Spleen (tissue), 11 donors: Measurements from ENCODE around the gene TRMT2B. TPM values are rescaled to one million over a fixed set of nuclear protein-coding genes. Genes with fewer than 3 reads are reported as not detected.
A peak's percentile ranks its signal among the peaks of the same experiment; 100 is the strongest.
"Not testable (repeated sequence)": the region's sequence is repeated elsewhere in the genome, so short reads cannot be mapped to it uniquely, and the experiment has no call there.

Experiments used
- DNase-seq: peaks from one replicate; pipeline ENCODE4 v3.0.0-alpha.2; 2020
- H3K27ac ChIP-seq, 8 donors: fragments of 200-600 bp; sonication (generic) in 7 of 8; 1 replicate in 4 of 8; 2 replicates in 4 of 8; pipeline versions ENCODE4 v1.5.0 to v1.8.0; 2016 to 2021; ENCODE audit warnings: inconsistent platforms in 4 of 8, mild to moderate bottlenecking in 4 of 8, moderate library complexity in 1 of 8
- H3K27me3 ChIP-seq, 7 donors: fragments of 200-600 bp; sonication (generic) in 6 of 7; replicated peaks in 1 of 7; 1 replicate in 4 of 7; 2 replicates in 3 of 7; pipeline versions ENCODE4 v1.5.0 to v1.8.0; 2016 to 2021; ENCODE audit warnings: inconsistent platforms in 3 of 7, mild to moderate bottlenecking in 1 of 7
- H3K36me3 ChIP-seq, 6 donors: fragments of 200-600 bp; sonication (generic) in 5 of 6; 1 replicate in 4 of 6; 2 replicates in 2 of 6; pipeline versions ENCODE4 v1.5.0 to v1.8.0; 2016 to 2021; ENCODE audit warnings: inconsistent platforms in 2 of 6
- H3K4me1 ChIP-seq, 6 donors: fragments of 200-600 bp; sonication (generic) in 5 of 6; 1 replicate in 3 of 6; 2 replicates in 3 of 6; pipeline versions ENCODE4 v1.5.0 to v1.8.0; 2016 to 2021; ENCODE audit warnings: inconsistent platforms in 3 of 6
- H3K4me3 ChIP-seq, 8 donors: fragments of 200-600 bp; sonication (generic) in 7 of 8; 1 replicate in 4 of 8; 2 replicates in 4 of 8; pipeline versions ENCODE4 v1.5.0 to v1.8.0; 2016 to 2021; ENCODE audit warnings: inconsistent platforms in 4 of 8, mild to moderate bottlenecking in 4 of 8, moderate library complexity in 2 of 8
- H3K9me3 ChIP-seq, 8 donors: fragments of 200-600 bp; sonication (generic) in 7 of 8; 1 replicate in 4 of 8; 2 replicates in 4 of 8; pipeline versions ENCODE4 v1.5.0 to v1.8.0; 2016 to 2021; ENCODE audit warnings: inconsistent platforms in 4 of 8
- POLR2A ChIP-seq, 3 donors: fragments of 450-650 bp; IDR thresholded peaks; one replicate each; pipeline ENCODE4 v1.5.1; 2017; ENCODE audit warnings: antibody characterized with exemption in 3 of 3, mild to moderate bottlenecking in 1 of 3
- POLR2AphosphoS5 ChIP-seq, 3 donors: sonication (generic); formaldehyde crosslinking; IDR thresholded peaks; one replicate each; pipeline ENCODE4 v1.5.1; 2017; ENCODE audit warnings: antibody characterized with exemption in 3 of 3
- WGBS, 5 donors: extraction: QIAGEN DNeasy Blood & Tissue Kit in 3 of 5; methylation state at CpG; one replicate each; pipeline versions ENCODE4 v1.1.5 to v1.1.7; 2013 to 2018; 5-methylcytosine and 5-hydroxymethylcytosine counted together
- intact Hi-C: fragments of 100-400 bp; cut with DNase I; formaldehyde crosslinking; loops from one replicate; pipeline ENCODE4 v1.15.0; 2023; ENCODE audit warnings: low total_unique reads
- polyA plus RNA-seq, 3 donors: library from polyadenylated mRNA; stranded (reverse); fragments of 200-250 nt; gene quantifications; one replicate each; pipeline ENCODE4 v1.2.1, GENCODE V29; 2013
- total RNA-seq, 7 donors: library from RNA; depleted of rRNA in 3 of 7; stranded (reverse); fragments of >200 nt in 3 of 7; fragmentation: NEBNext Ultra II Directional in 4 of 7; extraction: Animal tissue kit (Norgen Biotek cat#: 25700) in 4 of 7; gene quantifications; one replicate each; pipeline versions ENCODE4 v1.1.0 to v1.2.1, GENCODE V29; 2016 to 2021
- TF ChIP-seq, protein P1 (sequence below), 11 experiments: fragments of 200-600 bp in 7 of 11; fragments of 450-650 bp in 4 of 11; sonication (generic) in 4 of 11; IDR thresholded peaks in 8 of 11; conservative IDR thresholded peaks in 3 of 11; 1 replicate in 7 of 11; 2 replicates in 4 of 11; pipeline versions ENCODE4 v1.4.0 to v1.8.0; 2016 to 2021; ENCODE audit warnings: antibody characterized with exemption in 11 of 11, inconsistent platforms in 4 of 11, mild to moderate bottlenecking in 1 of 11
- donor health status: healthy with polysubstance abuse.
- donor health status: DM: no; HTN: no; CAD: no; lungs with moderate emphysema.
- donor health status: DM: no; HTN: no; CAD: no.
- donor health status: Bipolar disorder and iron deficiency.
- donor health status: healthy.
- donor health status: DM: no; HTN: no; CAD: no.
- donor health status: DM: yes; HTN: yes; CAD: no.

TRMT2B gene
- total and polyA plus RNA-seq, 10 donors = 8.1 to 31.0 (median 25.6) TPM

DNA sequence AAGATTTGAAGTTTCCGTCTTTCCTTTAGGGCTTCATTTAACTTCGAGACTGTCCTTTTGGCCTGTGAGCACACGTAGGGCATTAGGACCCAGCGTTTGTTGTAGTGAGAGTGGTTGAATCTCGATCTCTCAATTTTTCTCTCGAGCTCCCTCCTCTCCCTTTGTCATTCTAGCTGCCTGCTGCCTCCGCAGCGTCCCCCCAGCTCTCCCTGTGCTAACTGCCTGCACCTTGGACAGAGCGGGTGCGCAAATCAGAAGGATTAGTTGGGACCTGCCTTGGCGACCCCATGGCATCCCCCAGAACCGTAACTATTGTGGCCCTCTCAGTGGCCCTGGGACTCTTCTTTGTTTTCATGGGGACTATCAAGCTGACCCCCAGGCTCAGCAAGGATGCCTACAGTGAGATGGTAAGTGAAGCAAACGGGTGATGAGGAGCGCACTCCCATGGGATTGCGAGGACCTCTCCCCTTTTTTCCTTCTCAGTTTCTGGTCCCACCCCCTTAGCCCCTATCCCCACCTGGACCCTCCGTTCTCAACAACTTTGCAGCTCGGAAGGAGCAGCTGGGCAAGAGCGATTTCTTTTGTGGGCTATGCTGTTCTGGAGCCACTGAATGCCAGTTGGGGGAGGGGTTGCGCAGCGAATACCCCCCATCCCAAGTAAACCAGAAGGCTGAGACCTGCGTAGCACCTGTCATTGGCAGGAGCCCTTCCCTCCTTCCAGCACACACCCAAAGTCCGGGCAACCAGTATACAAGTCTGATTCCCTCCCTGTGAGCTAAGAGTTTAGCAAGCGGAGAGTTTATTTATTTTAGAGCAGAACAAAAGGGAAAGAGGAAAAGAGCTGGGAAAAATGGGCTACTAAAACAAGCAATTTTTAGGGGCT lies 27.0 kb upstream of the TRMT2B start, which contains the start of gene TMEM35A:
Gene TMEM35A, plus strand, starts transcription at position 164 of the 883 bp plus-strand sequence. Its CDS starts 124 bp downstream, at position 288.
- intact Hi-C loops = no loop called here

DNA sequence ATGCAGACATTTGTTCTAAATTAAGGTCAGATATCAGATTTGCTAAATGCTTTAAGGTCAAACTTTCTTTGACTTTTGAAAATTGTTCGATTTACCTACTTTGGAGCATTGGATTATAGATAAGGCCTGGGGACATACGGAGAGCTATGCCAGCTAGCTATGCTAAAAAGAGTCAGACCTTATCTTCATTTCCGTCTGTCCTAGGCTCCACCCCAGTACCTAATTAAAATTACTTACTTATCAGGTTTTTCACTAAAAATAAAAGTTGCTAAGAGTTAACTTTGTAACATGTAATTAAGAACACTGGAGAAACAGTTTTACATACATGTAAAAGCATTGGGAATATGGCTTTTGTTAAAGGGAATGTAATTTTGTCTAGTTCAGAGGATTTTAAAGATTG lies 19.7 kb upstream of the TRMT2B start:
- Histone ChIP-seq H3K36me3 (no peaks in the 10 kb centered on the region), H3K27ac (no peak overlapping the region), H3K9me3 (peaks cover 0 to 13% (median 0%) of the 10 kb centered on the region in 8 donors), H3K4me1 (no peaks in the 10 kb centered on the region), H3K27me3 (no peaks in the 10 kb centered on the region), H3K4me3 (no peak overlapping the region)
- intact Hi-C loops = no loop called here
- no peak for DNase-seq
- TF ChIP-seq, protein P1, sequence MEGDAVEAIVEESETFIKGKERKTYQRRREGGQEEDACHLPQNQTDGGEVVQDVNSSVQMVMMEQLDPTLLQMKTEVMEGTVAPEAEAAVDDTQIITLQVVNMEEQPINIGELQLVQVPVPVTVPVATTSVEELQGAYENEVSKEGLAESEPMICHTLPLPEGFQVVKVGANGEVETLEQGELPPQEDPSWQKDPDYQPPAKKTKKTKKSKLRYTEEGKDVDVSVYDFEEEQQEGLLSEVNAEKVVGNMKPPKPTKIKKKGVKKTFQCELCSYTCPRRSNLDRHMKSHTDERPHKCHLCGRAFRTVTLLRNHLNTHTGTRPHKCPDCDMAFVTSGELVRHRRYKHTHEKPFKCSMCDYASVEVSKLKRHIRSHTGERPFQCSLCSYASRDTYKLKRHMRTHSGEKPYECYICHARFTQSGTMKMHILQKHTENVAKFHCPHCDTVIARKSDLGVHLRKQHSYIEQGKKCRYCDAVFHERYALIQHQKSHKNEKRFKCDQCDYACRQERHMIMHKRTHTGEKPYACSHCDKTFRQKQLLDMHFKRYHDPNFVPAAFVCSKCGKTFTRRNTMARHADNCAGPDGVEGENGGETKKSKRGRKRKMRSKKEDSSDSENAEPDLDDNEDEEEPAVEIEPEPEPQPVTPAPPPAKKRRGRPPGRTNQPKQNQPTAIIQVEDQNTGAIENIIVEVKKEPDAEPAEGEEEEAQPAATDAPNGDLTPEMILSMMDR (IDR thresholded peaks at IDR 0.05 in 8 of 11, conservative IDR thresholded peaks at IDR 0.05 in 3 of 11) = no peak
- no peak for TF ChIP-seq POLR2AphosphoS5 (IDR thresholded peaks at IDR 0.05)
- TF ChIP-seq POLR2A (IDR thresholded peaks at IDR 0.05) = no peak
- WGBS, 5 donors = 67 to 88% (median 80%) methylated on average over 3 of the region's 3 CpGs

More for the DNA sequence above, 27.0 kb upstream of the TRMT2B start, which contains the start of gene TMEM35A:
- no peaks in the 10 kb centered on the region for H3K4me1 ChIP-seq
- peaks cover 0 to 30% (median 9%) of the 10 kb centered on the region in 7 donors for H3K27me3 ChIP-seq
- WGBS, 5 donors = 7 to 29% (median 10%) methylated on average over 20 to 23 of the region's 23 CpGs
- TF ChIP-seq, protein P1 (IDR thresholded peaks at IDR 0.05 in 8 of 11, conservative IDR thresholded peaks at IDR 0.05 in 3 of 11) = no peak
- TF ChIP-seq POLR2AphosphoS5 (IDR thresholded peaks at IDR 0.05) (no peak), POLR2A (IDR thresholded peaks at IDR 0.05) (no peak)
- H3K36me3 ChIP-seq = no peaks in the 10 kb centered on the region
- no peak within 1 kb of the TSS for H3K27ac ChIP-seq
- peak within 1 kb of the TSS in 5 of 8 donors; percentile 4 to 42 (median 25) for H3K4me3 ChIP-seq
- H3K9me3 ChIP-seq = peaks cover 0 to 12% (median 0%) of the 10 kb centered on the region in 8 donors
- DNase-seq = no peak

DNA sequence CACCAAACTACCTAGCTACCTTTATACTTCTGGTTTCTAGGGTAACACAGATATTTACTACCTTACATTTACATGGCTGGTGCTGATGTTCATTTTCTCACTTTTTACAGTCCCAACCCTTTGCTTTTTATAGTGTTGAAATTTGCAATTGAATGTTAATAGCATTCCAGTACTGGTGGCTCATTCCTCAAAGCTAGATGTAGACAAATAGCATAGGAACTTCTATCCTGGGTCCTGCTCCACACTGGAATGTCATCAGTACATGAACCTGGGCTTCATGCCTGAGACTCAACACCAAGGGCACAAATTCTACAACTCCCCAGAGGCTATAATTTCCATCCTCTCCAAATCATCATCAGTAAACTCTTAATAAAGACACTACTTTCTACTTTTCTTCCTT lies 10.3 kb upstream of the TRMT2B start:
- DNase-seq = no peak
- H3K4me3 ChIP-seq = no peak overlapping the region
- intact Hi-C loops = no loop called here
- H3K27ac ChIP-seq = no peak overlapping the region
- TF ChIP-seq POLR2AphosphoS5 (IDR thresholded peaks at IDR 0.05) = no peak
- TF ChIP-seq, protein P1 (IDR thresholded peaks at IDR 0.05 in 8 of 11, conservative IDR thresholded peaks at IDR 0.05 in 3 of 11) = no peak
- no peak for TF ChIP-seq POLR2A (IDR thresholded peaks at IDR 0.05)
- no peaks in the 10 kb centered on the region for H3K9me3 ChIP-seq
- H3K36me3 ChIP-seq = no peaks in the 10 kb centered on the region
- H3K4me1 ChIP-seq = no peaks in the 10 kb centered on the region
- no peaks in the 10 kb centered on the region for H3K27me3 ChIP-seq

DNA sequence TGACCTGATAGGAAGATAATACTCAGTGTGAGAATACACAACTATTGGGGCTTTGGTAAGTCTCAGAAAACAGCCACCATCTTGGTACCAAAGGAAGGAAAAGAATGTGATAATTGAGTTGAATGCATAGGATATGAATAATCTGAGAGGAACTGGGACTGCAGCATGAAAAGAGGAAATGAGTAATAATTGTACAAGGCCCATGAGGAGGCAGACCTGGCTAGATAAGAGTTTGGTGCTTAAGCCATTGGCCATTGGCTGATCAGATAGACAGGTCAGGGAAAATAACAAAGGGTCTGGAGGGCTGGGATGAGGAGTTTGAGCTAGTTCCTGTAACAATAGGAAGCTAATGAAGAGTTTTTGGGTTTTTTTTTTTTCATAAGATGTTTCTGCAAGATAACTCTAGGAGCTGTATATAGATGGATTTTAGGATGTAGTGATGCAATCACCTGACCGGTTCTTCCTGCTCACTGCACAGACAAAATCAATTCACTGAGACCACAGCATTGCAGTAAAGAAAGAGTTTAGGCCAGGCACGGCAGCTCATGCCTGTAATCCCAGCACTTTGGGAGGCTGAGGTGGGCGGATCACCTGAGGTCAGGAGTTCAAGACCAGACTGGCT lies 5.3 kb upstream of the TRMT2B start:
- no peaks in the 10 kb centered on the region for H3K36me3 ChIP-seq
- H3K27me3 ChIP-seq = no peaks in the 10 kb centered on the region
- WGBS, 5 donors = 38 to 64% (median 52%) methylated on average over 3 of the region's 3 CpGs
- DNase-seq = no peak
- H3K4me1 ChIP-seq = peaks cover 0 to 5% (median 0%) of the 10 kb centered on the region in 6 donors
- H3K27ac ChIP-seq = no peak overlapping the region
- no peaks in the 10 kb centered on the region for H3K9me3 ChIP-seq
- intact Hi-C loops = no loop called here
- TF ChIP-seq POLR2A (IDR thresholded peaks at IDR 0.05) (no peak), POLR2AphosphoS5 (IDR thresholded peaks at IDR 0.05) (no peak)
- TF ChIP-seq, protein P1 (IDR thresholded peaks at IDR 0.05 in 8 of 11, conservative IDR thresholded peaks at IDR 0.05 in 3 of 11) = no peak
- H3K4me3 ChIP-seq = no peak overlapping the region

DNA sequence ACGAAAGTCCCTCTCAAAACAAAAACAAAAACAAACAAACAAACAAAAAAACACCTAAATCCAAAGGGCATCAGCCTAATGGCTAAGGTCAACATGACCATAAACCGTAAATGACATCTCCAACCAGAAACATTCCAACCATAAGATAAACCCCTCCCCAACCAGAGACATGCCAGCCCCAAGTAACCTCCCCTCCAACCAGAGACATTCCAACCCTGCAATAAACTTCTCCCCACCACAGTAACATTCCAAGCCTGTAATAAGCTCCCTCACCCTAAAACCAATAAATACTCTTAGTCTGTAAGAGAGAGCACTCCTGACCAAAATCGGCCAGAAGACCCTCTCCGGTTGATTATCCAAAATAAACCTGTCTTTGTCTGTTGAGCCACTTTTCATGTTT lies 4.6 kb upstream of the TRMT2B start:
- 77 to 100% (median 92%) methylated on average over 4 of the region's 4 CpGs for WGBS, 5 donors
- intact Hi-C loops, H3K27me3 ChIP-seq, H3K36me3 ChIP-seq, H3K4me1 ChIP-seq, H3K27ac ChIP-seq, H3K4me3 ChIP-seq, H3K9me3 ChIP-seq, DNase-seq: not testable (repeated sequence)
